Hematopoietic multipotent progenitor cell treated with erythropoietin and hydrocortisone succinate and interleukin-3 and kit ligand, for 8 days (in vitro differentiated cells): Measurements from ENCODE around the gene IL36B.

Source experiments
- DNase-seq: peaks from one replicate; pipeline ENCODE4 v3.0.0-alpha.2; 2015

Gene IL36B

DNA sequence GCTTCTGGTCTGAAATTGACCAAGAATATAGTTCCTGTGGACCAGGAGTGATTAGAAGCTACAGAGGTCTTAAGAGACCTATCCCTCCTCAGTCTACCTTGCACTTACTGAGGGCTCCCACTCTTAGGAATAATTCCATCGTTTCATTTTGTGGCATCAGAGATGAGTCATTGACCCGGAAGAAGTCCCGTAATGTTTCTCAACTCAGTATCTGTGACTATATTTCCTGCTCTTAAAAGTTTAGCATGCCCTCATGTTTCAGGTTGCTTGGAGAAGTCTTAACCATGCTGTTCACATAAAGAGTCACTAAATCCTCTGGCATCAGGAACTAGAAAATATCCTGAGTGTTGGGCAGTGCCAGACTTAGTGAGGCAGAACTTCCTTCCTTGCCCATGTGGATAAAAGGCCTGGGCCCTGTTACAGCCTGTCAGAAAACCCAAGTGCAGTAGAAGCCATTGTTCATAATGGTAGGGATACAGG is 47.6 kb downstream of the IL36B start, which contains the start of gene IL36A:
Gene IL36A, plus strand, starts transcription at position 430 of the 480 bp plus-strand sequence. CDS start 413 bp downstream, outside the sequence.
- DNase-seq: no peak

DNA sequence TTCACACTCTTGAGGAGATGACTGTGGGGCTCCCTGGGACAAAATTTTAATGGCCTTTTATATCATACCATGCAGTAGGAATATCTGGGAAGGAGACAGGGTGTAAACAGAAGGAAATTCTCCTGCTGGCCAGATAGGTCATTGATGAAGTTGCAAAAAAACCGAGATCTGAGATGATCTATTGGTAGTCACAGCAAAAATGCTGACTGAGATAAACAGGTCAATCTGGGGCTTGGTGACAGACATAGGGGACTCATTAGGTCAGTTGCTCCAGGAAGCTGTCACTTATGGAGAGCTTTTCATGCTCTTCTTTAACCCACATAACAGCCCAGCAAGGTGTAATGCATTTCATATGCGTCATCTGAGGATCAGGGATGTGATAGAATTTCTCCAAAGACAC is 50.0 kb downstream of the IL36B start:
- DNase-seq: no peak

DNA sequence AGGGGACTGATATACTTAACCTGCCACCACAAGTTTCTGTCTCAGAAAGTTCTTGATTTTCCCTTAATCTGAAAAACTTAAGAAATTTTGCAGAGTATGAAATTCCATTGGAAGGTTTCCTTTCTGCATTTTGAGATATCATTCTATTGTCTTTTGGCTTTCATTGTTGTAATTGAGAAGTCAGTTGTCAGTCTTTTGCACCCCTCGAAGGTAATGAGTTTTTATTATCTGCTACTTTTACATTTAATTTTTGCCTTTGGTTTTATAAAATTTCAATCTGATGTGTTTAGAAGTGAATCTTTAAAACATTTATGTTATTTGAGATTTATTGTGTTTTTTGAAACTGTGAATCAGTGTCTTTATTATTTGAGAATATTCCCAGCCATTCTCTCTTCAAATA is 52.2 kb downstream of the IL36B start:
- DNase-seq: no peak

DNA sequence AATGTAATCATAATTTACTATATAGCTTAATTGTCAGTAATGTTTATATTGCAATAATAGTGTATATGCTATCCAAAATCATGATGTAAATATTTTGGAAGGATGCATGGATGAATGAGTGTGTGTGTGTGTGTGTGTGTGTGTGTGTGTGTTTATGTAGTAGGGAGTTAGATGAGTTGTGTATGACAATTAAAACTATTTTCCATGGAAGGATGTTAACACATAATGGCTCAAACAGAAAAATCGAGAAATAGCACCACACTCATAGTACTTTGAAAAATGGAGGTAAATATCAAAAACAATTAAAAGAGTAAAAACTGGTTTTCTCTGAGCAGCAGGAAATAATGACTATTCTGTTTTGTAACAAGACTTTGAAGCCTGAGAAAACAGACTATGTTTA is 55.5 kb downstream of the IL36B start:
- no peak for DNase-seq

DNA sequence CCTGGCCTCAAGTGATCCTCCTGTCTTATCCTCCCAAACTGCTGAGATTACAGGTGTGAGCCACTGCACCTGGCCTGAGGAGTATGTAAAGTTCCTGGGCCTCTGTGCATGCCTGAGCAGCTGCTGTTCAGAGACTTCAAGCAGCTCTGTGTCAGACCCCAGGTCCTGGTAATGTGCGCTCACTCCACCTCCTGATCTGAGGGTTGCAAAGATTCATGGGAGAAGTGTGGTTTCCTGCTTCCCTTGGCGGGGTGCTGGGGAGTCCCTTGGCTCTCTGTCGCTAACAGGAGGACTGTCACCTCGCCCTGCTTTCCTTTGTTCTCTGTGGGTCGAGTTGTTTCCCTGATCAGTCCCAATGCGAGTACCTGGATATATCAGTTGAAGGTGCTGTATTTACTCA is 56.0 kb downstream of the IL36B start:
- no peak for DNase-seq

DNA sequence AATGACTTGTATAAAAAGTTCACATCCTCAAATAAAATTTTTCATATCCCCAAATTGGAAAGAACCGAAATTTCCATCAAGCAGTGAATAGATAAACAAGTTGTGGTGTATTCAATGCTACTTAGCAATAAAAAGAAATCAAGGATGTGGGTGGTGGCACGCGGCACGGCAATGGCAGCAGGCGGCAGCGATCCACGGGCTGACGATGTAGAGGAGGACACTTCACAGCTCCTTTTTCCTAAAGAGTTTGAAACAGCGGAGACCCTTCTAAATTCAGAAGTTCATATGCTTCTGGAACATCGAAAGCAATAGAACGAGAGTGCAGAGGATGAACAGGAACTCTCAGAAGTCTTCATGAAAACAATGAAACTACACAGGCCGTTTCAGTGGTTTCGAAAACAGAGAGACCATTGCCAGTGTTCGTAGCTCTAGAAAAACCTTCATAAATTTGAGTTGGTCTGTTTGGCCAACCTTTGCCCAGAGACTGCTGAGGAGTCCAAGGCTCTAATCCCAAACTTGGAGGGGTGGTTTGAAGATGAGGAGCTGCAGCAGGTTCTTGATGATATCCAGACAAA is 57.2 kb downstream of the IL36B start:
- DNase-seq: no peak

DNA sequence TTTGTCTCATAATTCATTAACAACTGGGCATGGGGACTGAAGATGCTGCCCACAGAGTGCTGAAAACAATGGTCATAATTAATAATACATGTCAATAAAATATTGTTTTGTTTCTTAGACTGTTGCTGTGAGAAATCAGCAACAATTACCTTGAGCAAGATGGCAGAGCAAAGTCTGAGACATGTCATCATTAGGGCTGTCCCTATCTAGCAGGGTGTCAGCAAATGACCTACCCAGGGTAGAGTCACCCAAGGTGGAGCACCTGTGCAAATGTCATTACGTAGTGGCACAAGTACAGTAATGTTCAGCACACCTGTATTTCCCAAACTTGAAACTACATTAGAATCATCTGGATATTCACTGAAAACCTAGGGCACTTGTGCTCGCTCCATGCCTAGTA is 58.0 kb downstream of the IL36B start:
- DNase-seq: no peak

DNA sequence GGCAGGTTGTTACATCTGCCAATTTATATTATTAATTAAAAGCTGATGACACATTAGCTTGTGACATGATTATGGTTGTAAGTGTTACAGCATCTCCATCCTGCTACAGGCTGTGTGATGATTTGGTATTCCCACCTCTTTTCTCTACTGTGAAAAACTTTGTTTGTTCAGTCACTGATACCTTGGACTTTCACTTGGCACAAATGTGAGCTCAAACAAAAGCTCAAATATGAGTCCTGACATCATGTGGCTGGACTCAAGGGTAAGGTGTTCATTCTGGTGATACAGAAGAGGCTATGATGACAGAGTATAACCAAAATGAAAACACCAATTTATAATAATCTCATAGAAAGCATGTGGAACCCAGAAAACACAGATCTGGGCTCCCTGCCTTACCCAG is 58.8 kb downstream of the IL36B start:
- no peak for DNase-seq

DNA sequence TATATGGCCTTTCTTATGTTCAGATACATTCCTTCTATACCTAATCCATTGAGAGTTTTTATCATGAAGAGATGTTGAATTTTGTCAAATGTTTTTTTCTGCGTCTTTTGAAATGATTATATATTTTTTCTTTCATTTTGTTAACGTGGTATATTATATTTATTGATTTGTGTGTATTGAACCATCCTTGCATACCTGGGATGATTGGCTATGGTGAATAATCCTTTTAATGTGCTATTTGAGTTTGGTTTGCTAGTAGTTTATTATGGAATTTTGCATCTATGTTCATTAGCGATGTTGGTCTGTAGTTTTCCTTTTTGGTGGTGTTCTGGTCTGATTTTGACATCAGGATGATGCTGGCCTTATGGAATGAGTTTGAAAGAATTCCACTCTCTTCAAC is 63.1 kb downstream of the IL36B start:
- DNase-seq: no peak

DNA sequence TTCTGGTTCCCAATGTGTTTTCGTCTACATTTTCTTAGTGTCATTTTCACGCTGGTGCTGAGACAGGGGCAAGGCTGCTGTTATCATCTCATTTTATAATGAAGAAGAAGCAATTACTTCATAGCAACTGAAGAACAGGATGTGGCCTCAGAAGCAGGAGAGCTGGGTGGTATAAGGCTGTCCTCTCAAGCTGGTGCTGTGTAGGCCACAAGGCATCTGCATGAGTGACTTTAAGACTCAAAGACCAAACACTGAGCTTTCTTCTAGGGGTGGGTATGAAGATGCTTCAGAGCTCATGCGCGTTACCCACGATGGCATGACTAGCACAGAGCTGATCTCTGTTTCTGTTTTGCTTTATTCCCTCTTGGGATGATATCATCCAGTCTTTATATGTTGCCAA is 67.6 kb downstream of the IL36B start:
- no peak for DNase-seq

DNA sequence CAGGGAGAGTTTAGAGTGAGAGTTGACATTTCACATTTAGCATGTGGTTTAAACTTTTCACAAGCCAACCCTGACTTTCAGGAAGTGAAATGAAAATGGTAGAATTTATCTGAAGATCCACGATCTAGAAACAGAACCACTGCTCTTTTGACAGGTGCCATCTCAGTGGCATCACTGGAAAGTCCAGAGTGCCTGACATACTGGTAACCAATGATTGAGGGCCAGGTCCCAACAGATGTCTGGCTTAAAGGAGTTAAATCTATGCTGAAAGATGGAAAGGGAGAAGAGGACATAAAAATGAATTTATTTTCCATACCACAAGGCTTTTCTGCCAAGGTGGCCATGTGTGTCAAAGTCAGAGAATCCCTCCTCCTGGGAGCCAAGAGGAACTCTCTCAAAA is 72.1 kb downstream of the IL36B start:
- DNase-seq: no peak

DNA sequence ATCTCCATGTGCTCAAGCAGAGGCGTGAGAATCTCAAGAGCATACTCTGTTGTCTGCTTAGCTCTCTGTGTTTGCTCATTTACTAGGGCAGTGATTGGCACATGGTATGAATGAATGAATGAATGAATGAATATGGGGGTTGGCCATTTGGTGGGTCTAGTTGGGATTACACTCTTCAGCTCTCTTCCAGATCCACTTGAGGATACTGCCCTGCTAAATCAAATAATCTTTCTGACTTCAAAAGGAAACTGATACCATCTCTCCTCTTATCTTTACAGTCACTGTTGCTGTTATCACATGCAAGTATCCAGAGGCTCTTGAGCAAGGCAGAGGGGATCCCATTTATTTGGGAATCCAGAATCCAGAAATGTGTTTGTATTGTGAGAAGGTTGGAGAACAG is 72.9 kb downstream of the IL36B start:
- no peak for DNase-seq

DNA sequence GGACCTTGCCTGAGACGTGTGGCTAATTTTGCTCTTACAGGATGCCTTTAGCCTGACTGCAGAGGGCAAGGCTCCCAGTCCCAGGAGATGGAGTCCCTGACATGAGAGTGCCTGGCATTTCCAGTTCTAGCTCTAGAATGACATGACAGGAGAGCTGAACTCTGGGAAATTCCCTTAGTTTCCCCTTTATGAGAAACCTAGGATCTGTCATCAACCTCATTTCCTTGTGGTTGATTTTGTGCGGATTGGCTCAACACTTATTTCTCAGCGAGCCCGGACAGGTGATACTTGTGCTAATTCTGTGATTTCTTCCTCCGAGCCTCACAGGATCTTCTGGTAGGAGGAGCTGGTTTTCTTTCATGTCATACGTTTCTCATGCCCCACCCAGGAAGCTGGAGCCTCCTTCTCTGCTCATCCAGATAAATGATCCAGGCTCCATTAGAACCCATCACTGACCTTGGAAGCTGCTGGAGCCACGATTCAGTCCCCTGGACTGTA is 75.1 kb downstream of the IL36B start, which contains the start of gene IL36G:
Gene IL36G, plus strand, starts transcription at position 448 of the 498 bp plus-strand sequence. CDS start 633 bp downstream, outside the sequence.
- DNase-seq: no peak
